Hepatocyte (in vitro differentiated cells): ENCODE measurements around the gene HSPA8. TPM values are rescaled to one million over a fixed set of nuclear protein-coding genes. Genes with fewer than 3 reads are reported as not detected.

Source experiments
- DNase-seq: peaks from one replicate; pipeline ENCODE4 v3.0.0-alpha.2; 2016; ENCODE audit warnings: low spot score
- H2AFZ ChIP-seq: fragments of 200-600 bp; sonication (generic); 2 replicates; pipeline ENCODE4 v1.6.0; 2016; ENCODE audit warnings: antibody characterized with exemption, mild to moderate bottlenecking
- H3K27ac ChIP-seq: fragments of 200-600 bp; sonication (generic); 2 replicates; pipeline ENCODE4 v1.5.1; 2016; ENCODE audit warnings: mild to moderate bottlenecking
- H3K27me3 ChIP-seq: fragments of 200-600 bp; sonication (generic); 2 replicates; pipeline ENCODE4 v1.6.1; 2016
- H3K36me3 ChIP-seq: fragments of 200-600 bp; sonication (generic); replicated peaks from 2 replicates; pipeline ENCODE4 v1.5.1; 2016; ENCODE audit warnings: low read depth; ENCODE audit not compliant: insufficient read depth
- H3K4me1 ChIP-seq: fragments of 200-600 bp; sonication (generic); 2 replicates; pipeline ENCODE4 v1.5.1; 2016; ENCODE audit warnings: mild to moderate bottlenecking, moderate library complexity; ENCODE audit not compliant: insufficient read depth
- H3K4me2 ChIP-seq: fragments of 200-600 bp; sonication (generic); 2 replicates; pipeline ENCODE4 v1.6.0; 2016
- H3K4me3 ChIP-seq: fragments of 200-600 bp; sonication (generic); 2 replicates; pipeline ENCODE4 v1.5.1; 2016; ENCODE audit warnings: mild to moderate bottlenecking
- H3K79me2 ChIP-seq: fragments of 200-600 bp; sonication (generic); 2 replicates; pipeline ENCODE4 v1.6.0; 2017; ENCODE audit warnings: mild to moderate bottlenecking
- H3K9me2 ChIP-seq: fragments of 200-600 bp; sonication (generic); replicated peaks from 2 replicates; pipeline ENCODE4 v1.6.0; 2017; ENCODE audit warnings: mild to moderate bottlenecking; ENCODE audit not compliant: insufficient read depth
- H3K9me3 ChIP-seq: fragments of 200-600 bp; sonication (generic); 2 replicates; pipeline ENCODE4 v1.5.1; 2016; ENCODE audit warnings: low read depth, mild to moderate bottlenecking
- H4K20me1 ChIP-seq: fragments of 200-600 bp; sonication (generic); 2 replicates; pipeline ENCODE4 v1.6.0; 2016; ENCODE audit warnings: mild to moderate bottlenecking; ENCODE audit not compliant: insufficient read depth, poor library complexity, severe bottlenecking
- EZH2 ChIP-seq: fragments of 200-600 bp; sonication (generic); IDR thresholded peaks from 2 replicates; pipeline ENCODE4 v1.6.1; 2016; ENCODE audit warnings: antibody characterized with exemption, mild to moderate bottlenecking, borderline replicate concordance
- EZH2phosphoT487 ChIP-seq: fragments of 200-600 bp; sonication (generic); IDR thresholded peaks from one replicate; pipeline ENCODE4 v1.6.1; 2018; ENCODE audit warnings: antibody characterized with exemption, mild to moderate bottlenecking, low read depth, moderate library complexity; ENCODE audit not compliant: unreplicated experiment, severe bottlenecking
- WGBS: methylation state at CpG from one replicate; pipeline ENCODE4 v1.1.6; 2016; ENCODE audit warnings: low lambda C conversion rate; ENCODE audit errors: missing lambda C conversion rate; 5-methylcytosine and 5-hydroxymethylcytosine counted together
- polyA plus RNA-seq: library from polyadenylated mRNA; unstranded; fragments of >200 nt; fragmentation: Nextera tagmentation; extraction: Ambion mirVana; gene quantifications from 2 replicates; pipeline ENCODE4 v1.2.1, GENCODE V29; 2016
- total RNA-seq: library from RNA; depleted of rRNA; stranded (reverse); fragments of >200 nt; gene quantifications from 2 replicates; pipeline ENCODE4 v1.2.3, GENCODE V29; 2014
- TF ChIP-seq, protein P1 (sequence below): fragments of 200-600 bp; sonication (generic); IDR thresholded peaks from 2 replicates; pipeline ENCODE4 v1.5.1; 2016; ENCODE audit warnings: antibody characterized with exemption, mild to moderate bottlenecking; ENCODE audit not compliant: poor library complexity

The HSPA8 gene
- total and polyA plus RNA-seq, 2 experiments from 2014 or later, result 669 to 1,636 TPM

DNA sequence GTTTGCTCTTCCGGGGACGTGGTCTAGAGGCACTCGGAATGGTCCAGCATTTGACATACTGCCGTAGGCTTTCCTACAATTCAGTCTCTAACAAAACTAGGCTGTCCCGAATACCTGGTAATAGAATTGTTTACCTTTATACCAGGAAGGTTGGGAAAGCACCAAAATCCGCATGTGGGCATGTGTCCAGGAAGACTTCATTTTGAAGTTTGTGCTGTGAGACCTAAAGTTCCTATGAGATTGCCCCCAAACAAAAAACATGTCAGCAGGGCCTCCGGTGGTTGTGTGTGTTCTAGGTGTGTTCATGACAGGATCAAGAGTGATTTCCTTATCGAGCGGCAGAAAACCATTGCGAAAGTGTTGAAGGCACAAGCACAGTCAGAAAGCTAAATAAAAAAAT lies 26.1 kb downstream of the HSPA8 start:
- H3K4me2 ChIP-seq, result no peak overlapping the region
- no peak overlapping the region for H3K27ac ChIP-seq
- TF ChIP-seq EZH2phosphoT487 (no peak), EZH2 (no peak)
- TF ChIP-seq, protein P1, sequence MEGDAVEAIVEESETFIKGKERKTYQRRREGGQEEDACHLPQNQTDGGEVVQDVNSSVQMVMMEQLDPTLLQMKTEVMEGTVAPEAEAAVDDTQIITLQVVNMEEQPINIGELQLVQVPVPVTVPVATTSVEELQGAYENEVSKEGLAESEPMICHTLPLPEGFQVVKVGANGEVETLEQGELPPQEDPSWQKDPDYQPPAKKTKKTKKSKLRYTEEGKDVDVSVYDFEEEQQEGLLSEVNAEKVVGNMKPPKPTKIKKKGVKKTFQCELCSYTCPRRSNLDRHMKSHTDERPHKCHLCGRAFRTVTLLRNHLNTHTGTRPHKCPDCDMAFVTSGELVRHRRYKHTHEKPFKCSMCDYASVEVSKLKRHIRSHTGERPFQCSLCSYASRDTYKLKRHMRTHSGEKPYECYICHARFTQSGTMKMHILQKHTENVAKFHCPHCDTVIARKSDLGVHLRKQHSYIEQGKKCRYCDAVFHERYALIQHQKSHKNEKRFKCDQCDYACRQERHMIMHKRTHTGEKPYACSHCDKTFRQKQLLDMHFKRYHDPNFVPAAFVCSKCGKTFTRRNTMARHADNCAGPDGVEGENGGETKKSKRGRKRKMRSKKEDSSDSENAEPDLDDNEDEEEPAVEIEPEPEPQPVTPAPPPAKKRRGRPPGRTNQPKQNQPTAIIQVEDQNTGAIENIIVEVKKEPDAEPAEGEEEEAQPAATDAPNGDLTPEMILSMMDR, result no peak
- H3K4me1 ChIP-seq, result no peaks in the 10 kb centered on the region
- no peaks in the 10 kb centered on the region for H3K9me2 ChIP-seq
- no peak for DNase-seq
- no peaks in the 10 kb centered on the region for H4K20me1 ChIP-seq
- H3K79me2 ChIP-seq, result no peaks in the 10 kb centered on the region
- H3K9me3 ChIP-seq, result no peaks in the 10 kb centered on the region
- no peaks in the 10 kb centered on the region for H3K36me3 ChIP-seq
- 92% methylated on average over 10 of the region's 10 CpGs for WGBS
- no peak overlapping the region for H2AFZ ChIP-seq
- H3K27me3 ChIP-seq, result no peaks in the 10 kb centered on the region
- no peak overlapping the region for H3K4me3 ChIP-seq

DNA sequence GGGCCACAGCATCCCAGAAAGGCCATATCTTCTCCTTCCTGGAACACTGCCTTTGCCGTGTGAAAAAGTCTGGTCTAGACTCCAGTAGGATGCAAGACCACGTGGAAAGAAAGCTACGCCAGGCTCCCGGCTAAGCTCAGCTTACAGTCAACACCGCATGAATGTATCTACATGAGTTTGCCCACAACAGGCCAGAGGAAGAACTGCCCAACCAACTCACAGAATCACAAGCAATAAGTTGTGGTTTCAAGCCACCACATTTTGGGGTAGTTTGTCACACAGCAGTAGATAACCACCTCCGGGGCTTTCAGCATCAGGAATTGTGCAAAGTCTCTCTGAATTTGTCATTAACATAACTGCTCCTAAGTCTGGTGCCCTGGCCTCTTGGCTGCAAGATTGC lies 27.3 kb downstream of the HSPA8 start:
- Histone ChIP-seq H3K9me2 (no peaks in the 10 kb centered on the region), H3K27ac (no peak overlapping the region)

DNA sequence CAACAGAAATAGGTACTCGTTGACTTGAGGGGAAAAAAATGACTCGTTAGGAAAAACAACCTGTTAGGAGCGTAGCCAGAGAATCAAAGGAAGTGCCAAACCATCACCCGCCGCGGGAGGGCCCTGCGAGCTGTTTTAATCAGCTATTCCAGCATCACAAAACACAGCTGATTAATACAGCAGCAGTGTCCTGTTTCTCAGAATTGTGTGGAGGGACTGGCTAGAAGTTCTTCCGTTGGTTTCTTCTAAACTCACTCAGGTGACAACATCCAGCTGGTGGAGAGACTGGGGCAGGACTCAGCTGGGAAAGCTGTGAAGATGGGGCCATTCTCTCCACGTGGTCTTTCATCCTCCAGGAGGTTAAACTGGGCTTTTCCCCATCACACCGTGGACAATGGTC lies 28.0 kb downstream of the HSPA8 start:
- H3K36me3 ChIP-seq, result no peaks in the 10 kb centered on the region
- no peak for DNase-seq
- H3K4me2 ChIP-seq, result no peak overlapping the region
- 64% methylated on average over 10 of the region's 10 CpGs for WGBS
- no peaks in the 10 kb centered on the region for H4K20me1 ChIP-seq
- TF ChIP-seq EZH2 (no peak), EZH2phosphoT487 (no peak)
- TF ChIP-seq, protein P1, result no peak
- H3K9me2 ChIP-seq, result no peaks in the 10 kb centered on the region
- H2AFZ ChIP-seq, result no peak overlapping the region
- H3K9me3 ChIP-seq, result no peaks in the 10 kb centered on the region
- H3K4me3 ChIP-seq, result no peak overlapping the region
- no peaks in the 10 kb centered on the region for H3K79me2 ChIP-seq
- H3K4me1 ChIP-seq, result no peaks in the 10 kb centered on the region
- H3K27me3 ChIP-seq, result no peaks in the 10 kb centered on the region
- no peak overlapping the region for H3K27ac ChIP-seq

More for the DNA sequence above, 27.3 kb downstream of the HSPA8 start:
- no peaks in the 10 kb centered on the region for H3K4me1 ChIP-seq
- H4K20me1 ChIP-seq, result no peaks in the 10 kb centered on the region
- DNase-seq, result no peak
- no peaks in the 10 kb centered on the region for H3K36me3 ChIP-seq
- TF ChIP-seq EZH2phosphoT487 (no peak), EZH2 (no peak)
- TF ChIP-seq, protein P1, result no peak
- H2AFZ ChIP-seq, result no peak overlapping the region
- no peaks in the 10 kb centered on the region for H3K27me3 ChIP-seq
- H3K79me2 ChIP-seq, result no peaks in the 10 kb centered on the region
- no peak overlapping the region for H3K4me2 ChIP-seq
- H3K9me3 ChIP-seq, result no peaks in the 10 kb centered on the region
- no peak overlapping the region for H3K4me3 ChIP-seq
- 88% methylated on average over 6 of the region's 6 CpGs for WGBS

DNA sequence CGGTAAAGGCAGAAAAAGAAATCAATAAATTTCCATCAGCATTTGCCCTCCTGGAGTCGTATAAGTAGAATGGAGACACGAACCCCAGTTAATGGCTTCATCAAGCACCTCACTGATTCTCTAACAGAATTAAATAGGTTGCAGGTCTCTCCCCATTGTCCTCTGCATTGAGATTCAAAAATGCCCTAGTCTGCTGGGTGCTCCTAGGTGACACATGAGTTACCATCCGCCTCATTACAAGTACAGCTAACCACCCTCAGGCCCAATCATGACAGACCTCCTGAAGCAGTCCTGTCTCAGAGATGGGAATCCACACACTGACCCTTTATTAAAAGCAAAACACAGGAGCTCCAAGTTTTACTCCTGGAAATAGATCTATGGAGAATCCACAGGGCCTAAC lies 31.4 kb downstream of the HSPA8 start:
- no peak overlapping the region for H3K4me2 ChIP-seq
- H2AFZ ChIP-seq, result no peak overlapping the region
- no peaks in the 10 kb centered on the region for H4K20me1 ChIP-seq
- H3K9me2 ChIP-seq, result no peaks in the 10 kb centered on the region
- no peak overlapping the region for H3K27ac ChIP-seq
- DNase-seq, result no peak
- H3K9me3 ChIP-seq, result no peaks in the 10 kb centered on the region
- no peaks in the 10 kb centered on the region for H3K27me3 ChIP-seq
- no peaks in the 10 kb centered on the region for H3K36me3 ChIP-seq
- H3K4me1 ChIP-seq, result no peaks in the 10 kb centered on the region
- no peaks in the 10 kb centered on the region for H3K79me2 ChIP-seq
- H3K4me3 ChIP-seq, result no peak overlapping the region
- 76% methylated on average over 4 of the region's 4 CpGs for WGBS
- no peak for TF ChIP-seq EZH2phosphoT487
- TF ChIP-seq, protein P1, result no peak
- no peak for TF ChIP-seq EZH2
